WI38 (cell line): ENCODE measurements around the gene CIC.
"Not testable (repeated sequence)": the region's sequence is repeated elsewhere in the genome, so short reads cannot be mapped to it uniquely, and the experiment has no call there.

ENCODE experiments used
- H3K4me3 ChIP-seq: 2 replicates; pipeline ENCODE4 v1.5.1; 2011; ENCODE audit warnings: low read depth, mild to moderate bottlenecking, control low read depth, low read length
- TF ChIP-seq, protein P1 (sequence below): IDR thresholded peaks from 2 replicates; pipeline ENCODE4 v1.5.1; 2012; ENCODE audit warnings: low read depth, mild to moderate bottlenecking, control low read depth, low read length

CIC gene

DNA sequence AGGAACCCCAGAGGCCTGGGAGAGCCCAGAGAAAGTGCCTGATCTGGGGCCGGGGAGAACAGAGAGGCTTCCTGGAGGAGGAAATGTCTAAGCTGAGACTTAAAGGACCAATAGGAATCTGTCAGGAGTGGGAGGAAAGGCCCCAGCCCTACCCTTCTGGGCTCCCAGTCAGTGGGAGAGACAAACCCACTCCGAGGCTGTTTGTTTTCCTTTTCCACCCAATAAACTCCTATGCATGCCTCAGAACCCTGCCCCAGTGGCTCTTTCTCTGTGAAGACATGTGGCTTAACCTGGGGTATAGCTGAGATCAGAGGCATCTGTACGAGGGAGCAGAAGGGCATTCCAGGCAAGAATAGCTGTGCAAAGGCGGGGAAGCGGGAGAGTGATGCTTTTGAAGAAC is 58.3 kb downstream of the CIC start:
- TF ChIP-seq, protein P1, sequence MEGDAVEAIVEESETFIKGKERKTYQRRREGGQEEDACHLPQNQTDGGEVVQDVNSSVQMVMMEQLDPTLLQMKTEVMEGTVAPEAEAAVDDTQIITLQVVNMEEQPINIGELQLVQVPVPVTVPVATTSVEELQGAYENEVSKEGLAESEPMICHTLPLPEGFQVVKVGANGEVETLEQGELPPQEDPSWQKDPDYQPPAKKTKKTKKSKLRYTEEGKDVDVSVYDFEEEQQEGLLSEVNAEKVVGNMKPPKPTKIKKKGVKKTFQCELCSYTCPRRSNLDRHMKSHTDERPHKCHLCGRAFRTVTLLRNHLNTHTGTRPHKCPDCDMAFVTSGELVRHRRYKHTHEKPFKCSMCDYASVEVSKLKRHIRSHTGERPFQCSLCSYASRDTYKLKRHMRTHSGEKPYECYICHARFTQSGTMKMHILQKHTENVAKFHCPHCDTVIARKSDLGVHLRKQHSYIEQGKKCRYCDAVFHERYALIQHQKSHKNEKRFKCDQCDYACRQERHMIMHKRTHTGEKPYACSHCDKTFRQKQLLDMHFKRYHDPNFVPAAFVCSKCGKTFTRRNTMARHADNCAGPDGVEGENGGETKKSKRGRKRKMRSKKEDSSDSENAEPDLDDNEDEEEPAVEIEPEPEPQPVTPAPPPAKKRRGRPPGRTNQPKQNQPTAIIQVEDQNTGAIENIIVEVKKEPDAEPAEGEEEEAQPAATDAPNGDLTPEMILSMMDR = no peak
- H3K4me3 ChIP-seq = no peak overlapping the region

DNA sequence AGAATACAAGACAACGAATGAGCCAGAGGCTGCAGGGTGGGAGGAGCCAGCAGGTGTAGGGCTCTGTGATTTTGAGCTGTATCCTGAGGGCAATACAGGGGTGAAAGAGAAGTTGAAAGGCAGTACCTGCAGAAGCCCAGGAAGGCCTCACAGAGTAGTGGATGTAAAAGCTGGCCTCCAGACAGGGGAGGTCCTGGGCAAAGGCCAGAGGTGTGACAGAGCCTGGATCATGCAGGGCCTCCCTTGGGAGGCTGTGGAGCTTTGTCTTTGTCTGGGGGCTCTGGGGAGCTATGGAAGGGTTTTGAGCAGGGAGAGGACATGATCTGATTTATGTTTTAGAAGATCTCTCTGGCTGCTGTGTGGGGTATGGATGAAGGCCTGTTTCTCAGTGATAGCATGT is 59.1 kb downstream of the CIC start:
- H3K4me3 ChIP-seq = no peak overlapping the region
- TF ChIP-seq, protein P1 = no peak

GRCh38 chr19:42328854-42329253 is 59.8 kb downstream of the CIC start:
- TF ChIP-seq, protein P1 = no peak
- H3K4me3 ChIP-seq = no peak overlapping the region

GRCh38 chr19:42330241-42330711 is 61.2 kb downstream of the CIC start:
- H3K4me3 ChIP-seq = no peak overlapping the region
- TF ChIP-seq, protein P1 = no peak

- H3K4me3 ChIP-seq = not testable (repeated sequence)
These were observed 62.3 kb downstream of the CIC start for GRCh38 chr19:42331333-42331732.

DNA sequence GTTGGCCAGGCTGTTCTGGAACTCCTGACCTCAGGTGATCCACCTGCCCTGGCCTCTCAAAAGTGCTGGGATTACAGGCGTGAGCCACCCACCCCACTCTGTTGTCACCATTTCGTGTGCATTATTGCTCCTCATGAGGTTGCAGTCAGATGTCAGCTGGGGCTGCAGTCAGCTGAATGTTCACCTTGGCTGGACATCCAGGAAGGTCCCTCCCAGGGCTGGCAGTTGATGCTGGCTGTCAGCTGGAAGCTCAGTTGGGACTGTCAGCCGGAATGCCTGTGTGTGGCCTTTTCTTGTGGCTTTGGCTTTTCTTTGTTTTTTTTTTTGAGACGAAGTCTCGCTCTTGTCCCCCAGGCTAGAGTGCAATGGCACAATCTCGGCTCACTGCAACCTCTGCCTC is 63.0 kb downstream of the CIC start:
- TF ChIP-seq, protein P1 = no peak
- H3K4me3 ChIP-seq = no peak overlapping the region

GRCh38 chr19:42333018-42333417 is 64.0 kb downstream of the CIC start:
- TF ChIP-seq, protein P1 = no peak
- H3K4me3 ChIP-seq = no peak overlapping the region

- TF ChIP-seq, protein P1 = no peak
- no peak overlapping the region for H3K4me3 ChIP-seq
These were observed 65.1 kb downstream of the CIC start for GRCh38 chr19:42333975-42334696.
